GM12878 (cell line): Measurements from ENCODE around the gene GJD3. TPM values are rescaled to one million over a fixed set of nuclear protein-coding genes. Genes with fewer than 3 reads are reported as not detected.

Experiments used
- CEBPZ ChIP-seq: fragments of 150-350 bp; IDR thresholded peaks from 2 replicates; pipeline ENCODE4 v1.6.1; 2016; ENCODE audit warnings: low read depth, low read length
- HDAC6 ChIP-seq: fragments of 200-600 bp; sonication (generic); IDR thresholded peaks from one replicate; pipeline ENCODE4 v1.8.0; 2017; ENCODE audit warnings: antibody characterized with exemption; ENCODE audit not compliant: unreplicated experiment
- IKZF2 ChIP-seq, 2 experiments: fragments of 450-650 bp; IDR thresholded peaks; 2 replicates each; pipeline ENCODE4 v1.6.1; 2017; ENCODE audit warnings: mild to moderate bottlenecking in 2 of 2, moderate library complexity in 2 of 2
- PRDM15 ChIP-seq: fragments of 450-650 bp; formaldehyde crosslinking; IDR thresholded peaks from 2 replicates; pipeline ENCODE4 v1.4.0; 2020; ENCODE audit warnings: mild to moderate bottlenecking, moderate library complexity
- RELB ChIP-seq: fragments of 450-650 bp; IDR thresholded peaks from 2 replicates; pipeline ENCODE4 v1.6.1; 2017; ENCODE audit warnings: low read depth, mild to moderate bottlenecking, moderate library complexity
- REST ChIP-seq: IDR thresholded peaks from 2 replicates; pipeline ENCODE4 v1.6.1; 2012; ENCODE audit warnings: mild to moderate bottlenecking, low read depth, low read length
- polyA plus RNA-seq, 11 experiments: library from polyadenylated mRNA; depleted of rRNA in 4 of 11; unstranded in 6 of 11; stranded (reverse) in 5 of 11; fragments of >200 nt; fragmentation: Nextera tagmentation in 4 of 11; fragmentation: Illumina TruSeq in 1 of 11; extraction: Ambion mirVana in 4 of 11; extraction: Trizol in 1 of 11; gene quantifications; 1 replicate in 1 of 11; 2 replicates in 10 of 11; pipeline versions ENCODE4 v1.2.1 to v1.2.3, GENCODE V29; 2011 to 2016; ENCODE audit warnings: inconsistent platforms in 2 of 11, missing spikeins in 2 of 11, low read depth in 1 of 11
- total RNA-seq, 4 experiments: library from RNA; depleted of rRNA in 3 of 4; stranded (reverse); fragments of >200 nt in 3 of 4; fragmentation: Illumina TruSeq in 1 of 4; extraction: Trizol in 1 of 4; gene quantifications; 2 replicates each; pipeline versions ENCODE4 v1.2.1 to v1.2.3, GENCODE V29; 2013 to 2021
- TF ChIP-seq, protein P1 (sequence below): IDR thresholded peaks from 2 replicates; pipeline ENCODE4 v1.6.1; 2012; ENCODE audit warnings: improper control_type of control experiment, low read depth, low read length; ENCODE audit not compliant: insufficient replicate concordance

GJD3 gene
- total and polyA plus RNA-seq, 10 of the 15 experiments (the other 5 are each of a cell fraction or from before 2014, with no cell fraction given) = 1.6 TPM; not detected in 9

DNA sequence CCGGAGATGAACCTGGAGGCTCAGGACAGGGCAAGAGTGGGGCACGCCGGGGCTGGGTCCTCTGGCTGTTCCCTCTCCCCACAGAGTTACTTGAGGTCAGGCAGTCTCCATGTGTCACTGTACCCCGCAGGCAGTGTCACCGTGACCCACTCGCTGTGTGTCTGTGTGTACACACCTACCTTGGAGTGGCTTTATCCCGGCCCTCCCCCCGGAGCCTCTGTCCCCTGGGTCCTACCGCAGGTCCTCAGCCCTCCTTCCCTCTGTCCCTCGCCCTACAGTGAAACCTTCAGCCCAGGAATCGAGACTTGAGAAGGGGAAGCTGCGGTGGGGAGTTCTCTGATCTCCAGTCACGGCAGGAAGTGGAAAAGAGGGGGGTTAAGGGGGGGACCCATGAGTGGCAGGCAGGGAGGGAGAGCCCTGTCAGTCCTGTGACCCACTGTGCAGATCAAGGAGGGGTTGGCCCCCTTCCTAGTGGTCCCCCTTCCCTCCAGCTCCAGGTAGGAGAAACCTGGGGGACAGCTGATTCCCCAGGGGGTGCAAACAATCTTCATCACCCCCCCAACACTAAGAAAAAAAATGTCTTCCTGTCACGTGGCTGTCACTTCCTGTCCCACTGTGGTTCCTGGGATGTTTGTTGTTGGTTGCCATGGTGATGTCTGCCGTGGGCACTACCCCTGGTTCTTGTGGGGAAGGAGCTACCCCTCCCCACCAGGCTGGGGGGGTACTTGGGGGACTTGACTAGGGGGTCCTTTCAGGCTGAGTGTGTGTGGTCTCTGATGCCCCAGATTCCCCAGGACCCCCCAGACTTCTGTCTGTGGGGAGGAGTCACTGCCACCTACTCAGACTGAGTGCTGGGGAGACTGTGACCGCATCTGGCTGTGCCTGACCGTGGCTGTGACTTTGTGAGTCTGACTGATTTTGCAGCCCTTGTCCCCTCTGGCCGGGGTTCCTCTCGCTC, 41.9 kb downstream of the GJD3 start (continued):
- TF ChIP-seq PRDM15 (CRISPR knock-in tag) (no peak), IKZF2 (IDR thresholded peaks at IDR 0.05) (peak; percentile 100), RELB (peak; percentile 99), HDAC6 (no peak), REST (no peak), CEBPZ (no peak)
- TF ChIP-seq, protein P1, sequence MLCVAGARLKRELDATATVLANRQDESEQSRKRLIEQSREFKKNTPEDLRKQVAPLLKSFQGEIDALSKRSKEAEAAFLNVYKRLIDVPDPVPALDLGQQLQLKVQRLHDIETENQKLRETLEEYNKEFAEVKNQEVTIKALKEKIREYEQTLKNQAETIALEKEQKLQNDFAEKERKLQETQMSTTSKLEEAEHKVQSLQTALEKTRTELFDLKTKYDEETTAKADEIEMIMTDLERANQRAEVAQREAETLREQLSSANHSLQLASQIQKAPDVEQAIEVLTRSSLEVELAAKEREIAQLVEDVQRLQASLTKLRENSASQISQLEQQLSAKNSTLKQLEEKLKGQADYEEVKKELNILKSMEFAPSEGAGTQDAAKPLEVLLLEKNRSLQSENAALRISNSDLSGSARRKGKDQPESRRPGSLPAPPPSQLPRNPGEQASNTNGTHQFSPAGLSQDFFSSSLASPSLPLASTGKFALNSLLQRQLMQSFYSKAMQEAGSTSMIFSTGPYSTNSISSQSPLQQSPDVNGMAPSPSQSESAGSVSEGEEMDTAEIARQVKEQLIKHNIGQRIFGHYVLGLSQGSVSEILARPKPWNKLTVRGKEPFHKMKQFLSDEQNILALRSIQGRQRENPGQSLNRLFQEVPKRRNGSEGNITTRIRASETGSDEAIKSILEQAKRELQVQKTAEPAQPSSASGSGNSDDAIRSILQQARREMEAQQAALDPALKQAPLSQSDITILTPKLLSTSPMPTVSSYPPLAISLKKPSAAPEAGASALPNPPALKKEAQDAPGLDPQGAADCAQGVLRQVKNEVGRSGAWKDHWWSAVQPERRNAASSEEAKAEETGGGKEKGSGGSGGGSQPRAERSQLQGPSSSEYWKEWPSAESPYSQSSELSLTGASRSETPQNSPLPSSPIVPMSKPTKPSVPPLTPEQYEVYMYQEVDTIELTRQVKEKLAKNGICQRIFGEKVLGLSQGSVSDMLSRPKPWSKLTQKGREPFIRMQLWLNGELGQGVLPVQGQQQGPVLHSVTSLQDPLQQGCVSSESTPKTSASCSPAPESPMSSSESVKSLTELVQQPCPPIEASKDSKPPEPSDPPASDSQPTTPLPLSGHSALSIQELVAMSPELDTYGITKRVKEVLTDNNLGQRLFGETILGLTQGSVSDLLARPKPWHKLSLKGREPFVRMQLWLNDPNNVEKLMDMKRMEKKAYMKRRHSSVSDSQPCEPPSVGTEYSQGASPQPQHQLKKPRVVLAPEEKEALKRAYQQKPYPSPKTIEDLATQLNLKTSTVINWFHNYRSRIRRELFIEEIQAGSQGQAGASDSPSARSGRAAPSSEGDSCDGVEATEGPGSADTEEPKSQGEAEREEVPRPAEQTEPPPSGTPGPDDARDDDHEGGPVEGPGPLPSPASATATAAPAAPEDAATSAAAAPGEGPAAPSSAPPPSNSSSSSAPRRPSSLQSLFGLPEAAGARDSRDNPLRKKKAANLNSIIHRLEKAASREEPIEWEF = no peak
